Activated T-cell treated with anti-CD3 and anti-CD28 coated beads, Interleukin-2, amount 50 U/mL, for 24 hours (primary cell): ENCODE measurements around the gene NAPEPLD.
"Not testable (repeated sequence)": the region's sequence is repeated elsewhere in the genome, so short reads cannot be mapped to it uniquely, and the experiment has no call there.

Experiments used
- DNase-seq: peaks from one replicate; pipeline ENCODE4 v3.0.0-alpha.2; 2020
- H3K27ac Mint-ChIP-seq: 2 replicates; pipeline ENCODE4 v1.8.0; 2020; ENCODE audit warnings: mild to moderate bottlenecking, mixed read lengths
- H3K27me3 Mint-ChIP-seq: 2 replicates; pipeline ENCODE4 v1.8.0; 2020; ENCODE audit warnings: mixed read lengths
- H3K36me3 Mint-ChIP-seq: 2 replicates; pipeline ENCODE4 v1.8.0; 2020; ENCODE audit warnings: low read depth, mixed read lengths
- H3K4me1 Mint-ChIP-seq: 2 replicates; pipeline ENCODE4 v1.8.0; 2020; ENCODE audit warnings: low read depth, mixed read lengths
- H3K4me3 Mint-ChIP-seq: 2 replicates; pipeline ENCODE4 v1.8.0; 2020; ENCODE audit warnings: mild to moderate bottlenecking, moderate library complexity, mixed read lengths
- H3K9me3 Mint-ChIP-seq: 2 replicates; pipeline ENCODE4 v1.8.0; 2020; ENCODE audit warnings: mixed read lengths

The NAPEPLD gene

DNA sequence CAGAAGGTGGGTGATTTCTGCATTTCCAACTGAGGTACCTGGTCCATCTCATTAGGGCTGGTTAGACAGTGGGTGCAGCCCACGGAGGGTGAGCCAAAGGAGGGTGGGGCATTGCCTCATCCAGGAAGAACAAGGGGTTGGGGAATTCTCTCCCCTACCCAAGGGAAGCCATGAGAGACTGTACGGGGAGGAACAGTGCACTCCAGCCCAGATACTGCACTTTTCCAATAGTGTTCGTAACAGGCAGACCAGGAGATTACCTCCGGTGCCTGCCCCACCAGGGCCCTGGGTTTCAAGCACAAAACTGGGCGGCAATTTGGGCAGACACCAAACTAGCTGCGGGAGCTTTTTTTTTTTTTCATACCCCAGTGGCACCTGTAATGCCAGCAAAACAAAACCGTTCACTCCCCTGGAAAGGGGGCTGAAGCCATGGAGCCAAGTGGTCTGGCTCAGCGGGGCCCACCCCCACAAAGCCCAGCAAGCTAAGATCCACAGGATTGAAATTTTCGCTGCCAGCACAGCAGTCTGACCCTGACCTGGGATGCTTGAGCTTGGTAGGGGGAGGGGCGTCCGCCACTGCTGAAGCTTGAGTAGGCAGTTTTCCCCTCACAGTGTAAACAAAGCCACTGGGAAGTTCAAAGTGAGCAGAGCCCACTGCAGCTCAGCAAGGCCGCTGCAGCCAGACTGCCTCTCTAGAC, 42.7 kb downstream of the NAPEPLD start:
- DNase-seq = no peak
- H3K4me3 Mint-ChIP-seq = no peak overlapping the region
- H3K36me3 Mint-ChIP-seq = peaks cover 87% of the 10 kb centered on the region
- peaks cover 11% of the 10 kb centered on the region for H3K4me1 Mint-ChIP-seq
- H3K27me3 Mint-ChIP-seq = no peaks in the 10 kb centered on the region
- peaks cover 2% of the 10 kb centered on the region for H3K9me3 Mint-ChIP-seq
- H3K27ac Mint-ChIP-seq = no peak overlapping the region

DNA sequence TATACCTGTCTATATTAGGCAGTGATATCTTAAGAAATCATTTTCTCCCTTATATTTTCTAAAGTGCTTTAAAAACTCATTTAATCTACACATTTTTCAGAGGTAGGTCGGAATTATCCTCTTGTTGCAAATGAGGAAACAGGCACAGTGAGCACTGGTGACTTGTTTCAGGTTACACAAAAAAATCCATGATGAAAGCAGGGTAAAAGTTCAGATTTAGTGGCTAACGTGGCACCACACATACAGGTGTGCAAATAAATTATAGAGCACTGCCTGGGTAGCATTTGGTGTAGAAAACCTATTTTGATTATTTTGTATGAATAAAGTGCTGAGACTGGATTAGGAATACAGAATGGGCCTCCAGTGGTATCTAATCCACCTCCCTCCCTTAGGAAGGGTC, 47.4 kb downstream of the NAPEPLD start:
- no peaks in the 10 kb centered on the region for H3K27me3 Mint-ChIP-seq
- DNase-seq = no peak
- peaks cover 67% of the 10 kb centered on the region for H3K36me3 Mint-ChIP-seq
- no peaks in the 10 kb centered on the region for H3K9me3 Mint-ChIP-seq
- no peak overlapping the region for H3K4me3 Mint-ChIP-seq
- no peaks in the 10 kb centered on the region for H3K4me1 Mint-ChIP-seq
- no peak overlapping the region for H3K27ac Mint-ChIP-seq

DNA sequence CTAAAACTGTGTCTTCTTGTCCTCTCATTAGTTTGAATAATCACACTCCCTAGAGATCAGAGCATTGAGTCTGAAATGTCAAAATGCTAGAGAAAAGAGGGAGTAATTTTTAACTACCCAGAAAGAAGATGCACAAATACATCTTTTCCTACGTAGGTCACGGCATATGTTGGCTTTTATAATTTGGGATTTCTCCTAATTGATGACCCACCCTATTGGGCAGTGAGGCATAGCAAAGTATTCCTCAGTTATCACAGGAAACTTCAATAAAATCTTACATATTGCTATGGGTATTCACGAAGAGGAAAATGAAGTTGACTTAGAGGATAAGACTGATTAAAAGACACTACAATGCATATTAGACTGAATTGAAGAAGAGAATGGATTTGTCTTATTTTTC, 48.6 kb downstream of the NAPEPLD start:
- Mint-ChIP-seq H3K9me3 (no peaks in the 10 kb centered on the region), H3K27me3 (no peaks in the 10 kb centered on the region), H3K27ac (peak overlapping the region; percentile 20), H3K4me1 (no peaks in the 10 kb centered on the region), H3K4me3 (no peak overlapping the region), H3K36me3 (peaks cover 71% of the 10 kb centered on the region)
- DNase-seq = no peak

DNA sequence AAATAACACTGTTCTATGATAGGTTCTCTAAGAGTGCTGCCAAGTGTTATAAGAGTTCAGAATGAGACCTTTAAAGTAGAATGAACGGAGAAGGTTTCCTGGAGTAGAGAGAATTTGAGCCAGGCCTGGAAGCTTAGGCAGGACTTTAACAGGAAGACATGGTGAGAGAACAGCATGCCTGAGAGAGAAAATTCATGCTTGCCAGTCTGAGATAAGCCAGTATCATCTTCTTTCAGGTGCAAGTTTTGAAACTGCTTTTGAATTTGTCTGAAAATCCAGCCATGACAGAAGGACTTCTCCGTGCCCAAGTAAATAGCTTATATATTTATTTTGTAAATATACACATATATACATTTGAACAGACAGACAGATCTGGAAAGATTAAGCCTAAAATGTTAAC, 51.9 kb downstream of the NAPEPLD start:
- H3K36me3 Mint-ChIP-seq = peaks cover 76% of the 10 kb centered on the region
- no peak for DNase-seq
- no peaks in the 10 kb centered on the region for H3K9me3 Mint-ChIP-seq
- no peak overlapping the region for H3K4me3 Mint-ChIP-seq
- H3K4me1 Mint-ChIP-seq = peaks cover 3% of the 10 kb centered on the region
- no peaks in the 10 kb centered on the region for H3K27me3 Mint-ChIP-seq
- H3K27ac Mint-ChIP-seq = no peak overlapping the region

DNA sequence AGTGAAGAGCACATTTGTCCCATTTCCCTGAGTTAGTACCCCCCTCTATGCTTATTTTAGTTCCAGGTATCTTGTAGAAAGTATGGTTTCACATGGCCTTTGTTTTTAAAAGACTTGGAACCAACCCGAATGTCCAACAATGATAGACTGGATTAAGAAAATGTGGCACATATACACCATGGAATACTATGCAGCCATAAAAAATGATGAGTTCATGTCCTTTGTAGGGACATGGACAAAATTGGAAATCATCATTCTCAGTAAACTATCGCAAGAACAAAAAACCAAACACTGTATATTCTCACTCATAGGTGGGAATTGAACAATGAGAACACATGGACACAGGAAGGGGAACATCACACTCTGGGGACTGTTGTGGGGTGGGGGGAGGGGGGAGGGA, 53.3 kb downstream of the NAPEPLD start:
- H3K4me1 Mint-ChIP-seq, DNase-seq, H3K9me3 Mint-ChIP-seq, H3K27ac Mint-ChIP-seq, H3K4me3 Mint-ChIP-seq, H3K27me3 Mint-ChIP-seq: not testable (repeated sequence)
- peaks cover 73% of the 10 kb centered on the region for H3K36me3 Mint-ChIP-seq

DNA sequence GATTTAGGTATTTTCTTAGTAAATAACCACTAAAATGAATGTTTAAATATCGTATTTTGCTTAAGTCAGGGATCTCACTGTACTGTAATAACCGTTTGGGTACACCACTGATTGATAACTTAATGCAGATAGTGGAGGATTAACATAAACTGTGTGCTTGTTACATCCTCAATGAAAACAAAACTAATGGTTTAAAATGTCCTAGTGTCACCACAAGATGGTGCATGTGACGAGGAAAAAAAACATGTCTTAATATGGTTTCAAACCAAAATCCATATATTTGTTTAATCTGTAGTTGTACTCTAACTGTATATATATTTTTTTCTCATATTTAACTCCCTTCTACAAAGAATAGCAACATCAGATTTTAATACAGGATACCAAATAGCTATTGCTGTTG, 54.8 kb downstream of the NAPEPLD start:
- no peak overlapping the region for H3K27ac Mint-ChIP-seq
- peaks cover 76% of the 10 kb centered on the region for H3K36me3 Mint-ChIP-seq
- no peak for DNase-seq

GRCh38 chr7:103093429-103093828, 55.5 kb downstream of the NAPEPLD start:
- Mint-ChIP-seq H3K9me3 (no peaks in the 10 kb centered on the region), H3K27me3 (no peaks in the 10 kb centered on the region), H3K27ac (peak overlapping the region; percentile 0), H3K4me3 (no peak overlapping the region), H3K36me3 (peaks cover 83% of the 10 kb centered on the region), H3K4me1 (peaks cover 4% of the 10 kb centered on the region)
- DNase-seq = no peak

More for the DNA sequence above, 54.8 kb downstream of the NAPEPLD start:
- Mint-ChIP-seq H3K9me3 (no peaks in the 10 kb centered on the region), H3K27me3 (no peaks in the 10 kb centered on the region), H3K4me3 (no peak overlapping the region), H3K4me1 (peaks cover 4% of the 10 kb centered on the region)

DNA sequence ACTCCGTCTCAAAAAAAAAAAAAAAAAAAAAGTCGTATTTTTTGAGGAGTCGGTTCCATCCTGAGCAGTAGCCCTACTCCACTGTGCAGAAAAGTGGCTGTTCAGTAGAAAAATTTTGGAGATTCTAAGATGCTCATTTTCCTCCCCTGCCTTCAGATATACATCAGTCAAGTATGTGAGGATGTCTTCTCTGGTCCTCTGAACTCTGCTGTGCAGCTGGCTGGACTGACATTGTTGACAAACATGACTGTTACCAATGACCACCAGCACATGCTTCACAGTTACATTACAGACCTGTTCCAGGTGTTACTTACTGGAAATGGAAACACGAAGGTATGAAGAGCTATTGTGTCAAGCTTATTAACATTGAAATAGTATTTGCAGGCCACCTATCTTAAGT, 56.6 kb downstream of the NAPEPLD start:
- not testable (repeated sequence) for H3K4me3 Mint-ChIP-seq, H3K27ac Mint-ChIP-seq, H3K4me1 Mint-ChIP-seq, DNase-seq, H3K9me3 Mint-ChIP-seq, H3K27me3 Mint-ChIP-seq
- H3K36me3 Mint-ChIP-seq = peaks cover 88% of the 10 kb centered on the region

DNA sequence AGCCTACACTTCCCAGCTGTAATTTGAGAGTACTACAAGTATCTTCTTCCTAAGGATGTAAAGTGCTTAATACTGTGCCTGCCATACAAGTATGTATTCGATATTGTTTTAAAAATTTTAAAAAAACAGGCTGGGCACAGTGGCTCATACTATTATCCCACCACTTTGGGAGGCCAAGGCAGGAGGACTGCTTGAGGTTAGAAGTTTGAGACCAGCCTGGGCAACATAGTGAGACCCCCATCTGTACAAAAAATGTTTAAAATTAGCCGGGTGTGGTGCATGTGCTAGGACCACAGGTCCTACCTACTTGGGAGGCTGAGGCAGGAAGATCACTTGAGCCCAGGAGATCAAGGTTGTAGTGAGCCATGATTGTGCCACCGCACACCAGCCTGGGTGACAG, 65.7 kb downstream of the NAPEPLD start:
- H3K27me3 Mint-ChIP-seq = no peaks in the 10 kb centered on the region
- DNase-seq = no peak
- no peak overlapping the region for H3K27ac Mint-ChIP-seq
- H3K4me3 Mint-ChIP-seq = no peak overlapping the region
- peaks cover 23% of the 10 kb centered on the region for H3K4me1 Mint-ChIP-seq
- H3K9me3 Mint-ChIP-seq = no peaks in the 10 kb centered on the region
- peaks cover 82% of the 10 kb centered on the region for H3K36me3 Mint-ChIP-seq

DNA sequence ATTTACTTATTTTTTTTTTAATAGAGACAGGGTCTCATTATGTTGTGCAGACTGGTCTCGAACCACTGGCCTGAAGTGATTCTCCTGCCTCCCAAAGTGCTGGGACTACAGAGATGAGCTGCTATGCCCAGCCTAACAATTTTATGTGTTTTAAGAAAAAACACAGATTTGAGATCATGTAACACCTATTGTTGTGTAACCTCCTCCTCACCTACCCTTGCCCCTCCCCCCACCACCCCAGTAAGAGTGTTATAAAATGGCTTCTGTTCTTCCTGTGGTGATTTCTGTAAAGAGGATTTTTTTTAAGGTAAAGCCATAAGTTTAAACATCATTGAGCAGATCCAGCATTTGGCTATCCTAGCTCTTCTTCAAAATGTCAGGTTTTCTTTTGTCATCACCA, 66.4 kb downstream of the NAPEPLD start:
- Mint-ChIP-seq H3K36me3 (peaks cover 81% of the 10 kb centered on the region), H3K9me3 (no peaks in the 10 kb centered on the region), H3K4me3 (no peak overlapping the region), H3K27me3 (no peaks in the 10 kb centered on the region), H3K4me1 (peaks cover 29% of the 10 kb centered on the region), H3K27ac (no peak overlapping the region)
- no peak for DNase-seq

- Mint-ChIP-seq H3K36me3 (peaks cover 81% of the 10 kb centered on the region), H3K4me3 (no peak overlapping the region), H3K27ac (no peak overlapping the region), H3K4me1 (peaks cover 44% of the 10 kb centered on the region), H3K9me3 (no peaks in the 10 kb centered on the region), H3K27me3 (no peaks in the 10 kb centered on the region)
- no peak for DNase-seq
These were observed 68.0 kb downstream of the NAPEPLD start for GRCh38 chr7:103080923-103081322.

DNA sequence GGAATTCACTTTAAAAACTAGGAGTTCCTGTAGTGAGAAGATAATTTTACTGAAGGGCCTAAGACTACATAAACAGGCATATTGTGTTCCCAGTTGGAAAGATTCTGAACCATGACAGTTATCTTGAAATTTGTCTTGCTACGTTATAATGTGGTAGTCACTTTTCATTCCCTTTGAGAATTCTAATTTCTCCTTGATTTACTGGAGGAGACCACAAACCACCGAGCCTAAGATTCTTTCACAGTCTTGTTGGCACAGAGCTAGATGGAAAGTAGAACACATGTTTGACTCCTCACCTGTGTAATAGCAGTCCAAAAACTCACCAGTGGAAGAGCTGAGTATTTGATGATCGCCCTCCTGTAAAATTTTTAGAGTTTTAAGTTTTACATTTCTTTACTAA, 69.1 kb downstream of the NAPEPLD start:
- Mint-ChIP-seq H3K4me1 (peaks cover 51% of the 10 kb centered on the region), H3K4me3 (no peak overlapping the region), H3K9me3 (no peaks in the 10 kb centered on the region), H3K36me3 (peaks cover 78% of the 10 kb centered on the region), H3K27ac (no peak overlapping the region), H3K27me3 (no peaks in the 10 kb centered on the region)
- no peak for DNase-seq

GRCh38 chr7:103078226-103078625, 70.7 kb downstream of the NAPEPLD start:
- not testable (repeated sequence) for H3K4me3 Mint-ChIP-seq, H3K9me3 Mint-ChIP-seq, H3K27me3 Mint-ChIP-seq, DNase-seq, H3K27ac Mint-ChIP-seq
- H3K36me3 Mint-ChIP-seq = peaks cover 61% of the 10 kb centered on the region
- peaks cover 61% of the 10 kb centered on the region for H3K4me1 Mint-ChIP-seq

DNA sequence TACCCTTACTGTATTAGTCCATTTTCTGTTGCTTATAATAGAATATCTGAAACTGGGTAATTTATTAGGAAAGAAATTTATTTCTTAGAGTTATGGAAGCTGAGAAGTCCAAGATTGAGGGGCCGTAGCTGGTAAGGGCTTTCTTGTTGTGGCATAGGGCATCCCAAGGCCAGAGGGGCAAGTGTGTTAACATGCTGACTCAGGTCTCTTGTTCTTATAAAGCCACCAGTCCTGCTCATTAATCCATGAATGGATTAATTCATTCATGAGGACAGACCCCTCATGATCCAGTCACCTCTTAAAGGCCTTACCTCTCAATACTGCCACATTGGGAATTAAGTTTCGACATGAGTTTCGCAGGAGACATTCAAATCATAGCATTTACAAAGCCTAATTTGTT, 71.6 kb downstream of the NAPEPLD start:
- no peaks in the 10 kb centered on the region for H3K9me3 Mint-ChIP-seq
- peaks cover 53% of the 10 kb centered on the region for H3K36me3 Mint-ChIP-seq
- H3K27ac Mint-ChIP-seq = no peak overlapping the region
- DNase-seq = no peak
- H3K27me3 Mint-ChIP-seq = no peaks in the 10 kb centered on the region
- peaks cover 59% of the 10 kb centered on the region for H3K4me1 Mint-ChIP-seq
- no peak overlapping the region for H3K4me3 Mint-ChIP-seq

GRCh38 chr7:103076764-103077163, 72.1 kb downstream of the NAPEPLD start:
- no peak for DNase-seq
- Mint-ChIP-seq H3K4me1 (peaks cover 58% of the 10 kb centered on the region), H3K9me3 (no peaks in the 10 kb centered on the region), H3K4me3 (peak overlapping the region; percentile 97), H3K36me3 (peaks cover 48% of the 10 kb centered on the region), H3K27ac (peak overlapping the region; percentile 97), H3K27me3 (no peaks in the 10 kb centered on the region)
